Neural crest cell (in vitro differentiated cells): ENCODE results near the gene PGC. TPM values are rescaled to one million over a fixed set of nuclear protein-coding genes. Genes with fewer than 3 reads are reported as not detected.

Experiments used
- DNase-seq: peaks from one replicate; pipeline ENCODE4 v3.0.0; 2021; ENCODE audit warnings: low read depth, mixed read lengths, low spot score
- H3K27ac Mint-ChIP-seq: one replicate; pipeline ENCODE4 v1.8.0; 2021; ENCODE audit warnings: mild to moderate bottlenecking, mixed read lengths; ENCODE audit not compliant: unreplicated experiment
- H3K27me3 Mint-ChIP-seq: 2 replicates; pipeline ENCODE4 v1.8.0; 2021; ENCODE audit warnings: low read depth, mild to moderate bottlenecking, mixed read lengths
- H3K36me3 Mint-ChIP-seq: 2 replicates; pipeline ENCODE4 v1.8.0; 2021; ENCODE audit warnings: low read depth, mild to moderate bottlenecking, mixed read lengths
- H3K4me1 Mint-ChIP-seq: 2 replicates; pipeline ENCODE4 v1.8.0; 2021; ENCODE audit warnings: mixed read lengths
- H3K4me3 Mint-ChIP-seq: one replicate; pipeline ENCODE4 v1.8.0; 2021; ENCODE audit warnings: mild to moderate bottlenecking, mixed read lengths
- H3K9me3 Mint-ChIP-seq: 2 replicates; pipeline ENCODE4 v1.8.0; 2021; ENCODE audit warnings: mixed read lengths
- CTCF ChIP-seq: fragments of 200-600 bp; sonication (generic); conservative IDR thresholded peaks from 2 replicates; pipeline ENCODE4 v1.5.0; 2021; ENCODE audit warnings: antibody characterized with exemption, mild to moderate bottlenecking
- total RNA-seq: library from RNA; stranded (reverse); gene quantifications from 2 replicates; pipeline ENCODE4 v1.2.1, GENCODE V29; 2021

Gene PGC
- total RNA-seq, 1 donor from 2014 or later = not detected

GRCh38 chr6:41789390-41789724 lies 42.2 kb upstream of the PGC start:
- Mint-ChIP-seq H3K36me3 (peaks cover 8% of the 10 kb centered on the region), H3K9me3 (no peaks in the 10 kb centered on the region), H3K27me3 (peaks cover 7% of the 10 kb centered on the region), H3K27ac (no peak overlapping the region), H3K4me3 (peak overlapping the region; percentile 88), H3K4me1 (peaks cover 20% of the 10 kb centered on the region)
- DNase-seq = no peak
- TF ChIP-seq CTCF = no peak

GRCh38 chr6:41787219-41787917 lies 40.2 kb upstream of the PGC start, which contains the start of gene TOMM6:
Gene TOMM6 (plus strand): TSS chr6:41787694. CDS start chr6:41787698, 4 bp downstream.
- Mint-ChIP-seq H3K4me3 (peak within 1 kb of the TSS; percentile 99), H3K27me3 (peaks cover 7% of the 10 kb centered on the region), H3K27ac (peak within 1 kb of the TSS; percentile 99), H3K36me3 (peaks cover 8% of the 10 kb centered on the region), H3K4me1 (peaks cover 20% of the 10 kb centered on the region), H3K9me3 (no peaks in the 10 kb centered on the region)
- peak; percentile 97 for DNase-seq
- TF ChIP-seq CTCF = peak; percentile 93

DNA sequence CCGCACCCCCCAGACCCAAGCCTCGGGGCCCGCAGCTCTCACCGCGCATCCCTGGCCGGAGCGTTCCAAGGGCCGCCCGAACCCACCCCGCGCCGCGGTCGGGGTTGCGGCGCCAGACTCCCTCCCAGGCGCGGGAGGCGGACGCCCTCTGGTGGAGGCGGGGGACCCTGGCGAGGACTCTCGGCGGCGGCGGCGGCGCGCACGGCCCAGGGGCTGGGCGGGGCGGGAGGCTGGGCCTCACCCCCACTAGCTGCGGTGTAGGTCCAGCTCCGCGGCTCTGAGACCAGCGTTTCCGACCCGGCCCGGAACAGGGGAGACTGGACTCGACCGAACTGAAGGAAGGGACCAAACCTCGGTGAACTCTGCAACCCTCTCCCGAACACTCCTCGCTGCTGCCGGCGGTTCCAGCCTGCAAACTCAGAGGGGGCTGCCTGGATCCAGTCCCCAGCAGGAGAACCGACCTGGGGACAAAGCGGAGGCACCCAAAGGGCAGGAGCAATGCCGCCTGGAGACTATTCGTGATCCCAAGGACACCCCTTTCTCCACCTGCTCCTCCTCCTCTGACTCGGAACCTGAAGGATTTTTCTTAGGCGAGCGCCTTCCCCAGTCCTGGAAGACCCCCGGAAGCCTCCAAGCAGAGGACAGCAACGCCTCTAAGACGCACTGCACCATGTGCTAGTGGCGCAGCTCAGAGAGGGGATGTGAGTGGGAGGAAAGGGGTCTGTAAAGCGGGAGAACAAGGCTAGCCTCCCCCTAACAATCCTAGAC lies 39.4 kb upstream of the PGC start:
- Mint-ChIP-seq H3K4me3 (peak overlapping the region; percentile 99), H3K27me3 (peaks cover 7% of the 10 kb centered on the region), H3K9me3 (no peaks in the 10 kb centered on the region), H3K27ac (peak overlapping the region; percentile 99), H3K36me3 (peaks cover 8% of the 10 kb centered on the region), H3K4me1 (peaks cover 22% of the 10 kb centered on the region)
- DNase-seq = peak; percentile 92
- TF ChIP-seq CTCF = peak; percentile 78

- Mint-ChIP-seq H3K27ac (no peak overlapping the region), H3K4me3 (peak overlapping the region; percentile 85), H3K36me3 (peaks cover 8% of the 10 kb centered on the region), H3K4me1 (peaks cover 30% of the 10 kb centered on the region), H3K9me3 (no peaks in the 10 kb centered on the region), H3K27me3 (peaks cover 12% of the 10 kb centered on the region)
- no peak for DNase-seq
- no peak for TF ChIP-seq CTCF
These were observed 38.7 kb upstream of the PGC start for GRCh38 chr6:41785689-41786450.

- no peak for DNase-seq
- H3K36me3 Mint-ChIP-seq = peaks cover 8% of the 10 kb centered on the region
- H3K4me1 Mint-ChIP-seq = peaks cover 31% of the 10 kb centered on the region
- H3K4me3 Mint-ChIP-seq = peak overlapping the region; percentile 81
- peaks cover 13% of the 10 kb centered on the region for H3K27me3 Mint-ChIP-seq
- no peak for TF ChIP-seq CTCF
- no peaks in the 10 kb centered on the region for H3K9me3 Mint-ChIP-seq
- no peak overlapping the region for H3K27ac Mint-ChIP-seq
These were observed 38.1 kb upstream of the PGC start for GRCh38 chr6:41785254-41785653.
